Ureter (tissue), 1 donor: Measurements from ENCODE around the gene PLXNA1. TPM values are rescaled to one million over a fixed set of nuclear protein-coding genes. Genes with fewer than 3 reads are reported as not detected.

ENCODE experiments used
- total RNA-seq: library from RNA; stranded (reverse); gene quantifications from one replicate; pipeline ENCODE4 v1.2.4, GENCODE V29; 2023
- donor health status: DM: yes; HTN: yes; CAD: no.

PLXNA1 gene
- total RNA-seq, 1 donor from 2014 or later = 43.0 TPM

Other genes starting within 250 kb of the PLXNA1 start
- gene PRR23E, start 210.0 kb downstream of the PLXNA1 start, total RNA-seq = not detected